SK-N-SH treated with all-trans-retinoic acid at 6 μM for 48 hours (cell line): ENCODE measurements around the gene EDA.

Experiments used
- ESRRG ChIP-seq: fragments of 250-450 bp; sonication (Bioruptor Pico); IDR thresholded peaks from 2 replicates; pipeline ENCODE4 v1.6.1; 2021; ENCODE audit warnings: mild to moderate bottlenecking
- GLIS3 ChIP-seq: fragments of 250-450 bp; sonication (Bioruptor Pico); IDR thresholded peaks from 2 replicates; pipeline ENCODE4 v1.5.0; 2020; ENCODE audit warnings: mild to moderate bottlenecking, moderate library complexity
- OSR1 ChIP-seq: fragments of 250-450 bp; sonication (Bioruptor Pico); IDR thresholded peaks from 2 replicates; pipeline ENCODE4 v1.8.0; 2022; ENCODE audit warnings: moderate library complexity, mild to moderate bottlenecking, inconsistent platforms
- PPARA ChIP-seq: fragments of 250-450 bp; sonication (Bioruptor Pico); IDR thresholded peaks from 2 replicates; pipeline ENCODE4 v1.5.0; 2020; ENCODE audit warnings: mild to moderate bottlenecking, borderline replicate concordance
- RARB ChIP-seq: fragments of 250-450 bp; sonication (Bioruptor Pico); IDR thresholded peaks from 2 replicates; pipeline ENCODE4 v1.8.0; 2021; ENCODE audit warnings: mild to moderate bottlenecking, moderate library complexity
- TOX ChIP-seq: fragments of 250-450 bp; sonication (Bioruptor Pico); IDR thresholded peaks from 2 replicates; pipeline ENCODE4 v1.8.0; 2021; ENCODE audit warnings: mild to moderate bottlenecking, moderate library complexity, borderline replicate concordance
- ZFP3 ChIP-seq: fragments of 250-450 bp; sonication (Bioruptor Pico); IDR thresholded peaks from 2 replicates; pipeline ENCODE4 v1.5.0; 2020; ENCODE audit warnings: mild to moderate bottlenecking, moderate library complexity
- ZNF70 ChIP-seq: fragments of 450-650 bp; formaldehyde crosslinking; IDR thresholded peaks from 2 replicates; pipeline ENCODE4 v1.5.0; 2020; ENCODE audit warnings: mild to moderate bottlenecking, moderate library complexity
- TF ChIP-seq, protein P1 (sequence below): fragments of 250-450 bp; sonication (Bioruptor Pico); IDR thresholded peaks from 2 replicates; pipeline ENCODE4 v1.8.0; 2021; ENCODE audit warnings: low read depth, mild to moderate bottlenecking, moderate library complexity, borderline replicate concordance

- no peak for TF ChIP-seq GLIS3 (CRISPR knock-in tag)
- TF ChIP-seq ZFP3 (CRISPR knock-in tag) = no peak
- no peak for TF ChIP-seq ZNF70 (CRISPR knock-in tag)
- no peak for TF ChIP-seq PPARA
- TF ChIP-seq RARB (CRISPR knock-in tag) = no peak
- TF ChIP-seq OSR1 (CRISPR knock-in tag) = no peak
- TF ChIP-seq, protein P1, sequence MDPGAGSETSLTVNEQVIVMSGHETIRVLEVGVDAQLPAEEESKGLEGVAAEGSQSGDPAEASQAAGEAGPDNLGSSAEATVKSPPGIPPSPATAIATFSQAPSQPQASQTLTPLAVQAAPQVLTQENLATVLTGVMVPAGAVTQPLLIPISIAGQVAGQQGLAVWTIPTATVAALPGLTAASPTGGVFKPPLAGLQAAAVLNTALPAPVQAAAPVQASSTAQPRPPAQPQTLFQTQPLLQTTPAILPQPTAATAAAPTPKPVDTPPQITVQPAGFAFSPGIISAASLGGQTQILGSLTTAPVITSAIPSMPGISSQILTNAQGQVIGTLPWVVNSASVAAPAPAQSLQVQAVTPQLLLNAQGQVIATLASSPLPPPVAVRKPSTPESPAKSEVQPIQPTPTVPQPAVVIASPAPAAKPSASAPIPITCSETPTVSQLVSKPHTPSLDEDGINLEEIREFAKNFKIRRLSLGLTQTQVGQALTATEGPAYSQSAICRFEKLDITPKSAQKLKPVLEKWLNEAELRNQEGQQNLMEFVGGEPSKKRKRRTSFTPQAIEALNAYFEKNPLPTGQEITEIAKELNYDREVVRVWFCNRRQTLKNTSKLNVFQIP (CRISPR knock-in tag) = no peak
- TF ChIP-seq ESRRG (CRISPR knock-in tag) = no peak
- TF ChIP-seq TOX = no peak
Measured at GRCh38 chrX:69932323-69932722, 316.4 kb downstream of the EDA start.
